ENCODE results near the gene C17orf78.

- TF ChIP-seq CTCF (IDR thresholded peaks at IDR 0.05) (no peak), POLR2AphosphoS5 (IDR thresholded peaks at IDR 0.05; ENCODE audit: insufficient read depth in 1 of 2, low read depth in 1 of 2) (no peak)
Observed at GRCh38 chr17:37429039-37429438, 53.3 kb downstream of the C17orf78 start.

All from vagina (tissue), 2 donors.